ENCODE results near the gene BCAP31.

DNA sequence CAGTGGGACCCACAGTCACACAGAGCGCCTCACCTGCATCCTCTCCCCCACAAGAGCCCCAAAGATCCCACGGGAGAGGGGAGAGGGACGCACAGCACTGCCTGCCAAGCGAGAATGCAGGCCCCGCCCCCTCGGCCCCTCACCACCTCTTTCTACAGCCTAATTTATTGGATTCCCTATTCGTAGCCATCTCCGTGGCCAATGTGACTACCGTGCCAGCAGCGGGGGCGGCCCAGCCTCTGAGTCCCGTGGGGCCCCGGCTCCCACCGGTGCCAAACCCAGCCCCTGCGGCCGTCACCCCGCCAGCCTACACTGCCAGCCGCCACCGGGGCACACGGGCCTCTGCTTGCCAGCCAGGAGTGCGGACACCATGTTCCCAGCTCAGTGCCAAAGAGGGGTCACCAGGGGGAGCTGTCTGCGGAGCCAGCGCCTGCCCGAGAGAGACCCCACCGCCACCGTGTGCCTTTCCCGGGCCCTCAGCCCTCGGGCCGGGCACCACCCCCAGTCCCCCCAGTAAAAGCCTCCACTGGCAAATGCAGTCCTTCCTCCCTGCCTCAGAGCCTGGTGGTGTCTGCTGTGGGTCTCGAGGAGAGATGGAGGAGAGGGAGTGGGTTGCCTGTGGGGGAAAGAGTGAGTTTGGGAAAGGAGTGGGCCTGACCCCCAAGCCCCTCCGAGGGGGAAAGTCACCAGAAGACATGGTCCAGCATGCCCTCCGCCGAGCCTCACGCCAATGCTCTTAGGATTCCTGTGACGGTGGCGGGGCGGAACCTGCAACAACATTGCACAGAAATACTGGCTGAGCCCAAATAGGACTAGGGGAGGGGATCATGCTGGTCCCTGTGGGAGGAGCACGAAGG lies 20.3 kb upstream of the BCAP31 start:
- TF ChIP-seq, protein P1, sequence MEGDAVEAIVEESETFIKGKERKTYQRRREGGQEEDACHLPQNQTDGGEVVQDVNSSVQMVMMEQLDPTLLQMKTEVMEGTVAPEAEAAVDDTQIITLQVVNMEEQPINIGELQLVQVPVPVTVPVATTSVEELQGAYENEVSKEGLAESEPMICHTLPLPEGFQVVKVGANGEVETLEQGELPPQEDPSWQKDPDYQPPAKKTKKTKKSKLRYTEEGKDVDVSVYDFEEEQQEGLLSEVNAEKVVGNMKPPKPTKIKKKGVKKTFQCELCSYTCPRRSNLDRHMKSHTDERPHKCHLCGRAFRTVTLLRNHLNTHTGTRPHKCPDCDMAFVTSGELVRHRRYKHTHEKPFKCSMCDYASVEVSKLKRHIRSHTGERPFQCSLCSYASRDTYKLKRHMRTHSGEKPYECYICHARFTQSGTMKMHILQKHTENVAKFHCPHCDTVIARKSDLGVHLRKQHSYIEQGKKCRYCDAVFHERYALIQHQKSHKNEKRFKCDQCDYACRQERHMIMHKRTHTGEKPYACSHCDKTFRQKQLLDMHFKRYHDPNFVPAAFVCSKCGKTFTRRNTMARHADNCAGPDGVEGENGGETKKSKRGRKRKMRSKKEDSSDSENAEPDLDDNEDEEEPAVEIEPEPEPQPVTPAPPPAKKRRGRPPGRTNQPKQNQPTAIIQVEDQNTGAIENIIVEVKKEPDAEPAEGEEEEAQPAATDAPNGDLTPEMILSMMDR (IDR thresholded peaks at IDR 0.05) = peak in 1 of 6 experiments; percentile 6
- TF ChIP-seq POLR2A (IDR thresholded peaks at IDR 0.05) = no peak
